ENCODE data around the gene MAD1L1. TPM values are rescaled to one million over a fixed set of nuclear protein-coding genes. Genes with fewer than 3 reads are reported as not detected.

MAD1L1 gene
- total and polyA plus RNA-seq, 3 donors from 2014 or later: 63.1 to 149 (median 94.6) TPM

DNA sequence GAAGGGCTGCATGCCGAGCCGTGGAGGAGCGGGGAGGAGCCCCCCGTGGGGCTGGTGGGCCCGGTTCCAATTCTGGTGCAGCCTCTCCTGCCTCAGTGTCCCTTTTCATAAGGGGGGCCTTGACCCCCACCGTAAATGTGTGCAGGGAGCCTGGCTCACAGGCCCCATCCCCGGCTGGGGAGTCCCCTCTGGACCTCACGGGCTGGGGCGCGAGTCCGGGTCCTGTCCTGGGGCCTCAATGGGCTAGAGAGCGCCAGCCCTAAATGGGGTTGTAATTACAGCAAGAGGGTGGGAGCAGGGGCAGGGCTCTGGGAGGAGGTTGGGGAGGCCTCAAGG, 359.7 kb downstream of the MAD1L1 start:
- H3K4me3 ChIP-seq: no peak overlapping the region
- no peaks in the 10 kb centered on the region for H3K27me3 ChIP-seq
- intact Hi-C loops (cut with DNase I; ENCODE audit: low total_unique reads): no loop called here
- no peak for TF ChIP-seq POLR2A (IDR thresholded peaks at IDR 0.05)
- no peak for TF ChIP-seq CTCF (IDR thresholded peaks at IDR 0.05)
- H3K27ac ChIP-seq: no peak overlapping the region
- H3K9me3 ChIP-seq: no peaks in the 10 kb centered on the region
- no peaks in the 10 kb centered on the region for H3K36me3 ChIP-seq (ENCODE audit: low read depth, missing control alignments)
- no peaks in the 10 kb centered on the region for H3K4me1 ChIP-seq
- 90 to 91% methylated on average over 6 to 12 of the region's 12 CpGs for WGBS, 2 donors
- DNase-seq: no peak

DNA sequence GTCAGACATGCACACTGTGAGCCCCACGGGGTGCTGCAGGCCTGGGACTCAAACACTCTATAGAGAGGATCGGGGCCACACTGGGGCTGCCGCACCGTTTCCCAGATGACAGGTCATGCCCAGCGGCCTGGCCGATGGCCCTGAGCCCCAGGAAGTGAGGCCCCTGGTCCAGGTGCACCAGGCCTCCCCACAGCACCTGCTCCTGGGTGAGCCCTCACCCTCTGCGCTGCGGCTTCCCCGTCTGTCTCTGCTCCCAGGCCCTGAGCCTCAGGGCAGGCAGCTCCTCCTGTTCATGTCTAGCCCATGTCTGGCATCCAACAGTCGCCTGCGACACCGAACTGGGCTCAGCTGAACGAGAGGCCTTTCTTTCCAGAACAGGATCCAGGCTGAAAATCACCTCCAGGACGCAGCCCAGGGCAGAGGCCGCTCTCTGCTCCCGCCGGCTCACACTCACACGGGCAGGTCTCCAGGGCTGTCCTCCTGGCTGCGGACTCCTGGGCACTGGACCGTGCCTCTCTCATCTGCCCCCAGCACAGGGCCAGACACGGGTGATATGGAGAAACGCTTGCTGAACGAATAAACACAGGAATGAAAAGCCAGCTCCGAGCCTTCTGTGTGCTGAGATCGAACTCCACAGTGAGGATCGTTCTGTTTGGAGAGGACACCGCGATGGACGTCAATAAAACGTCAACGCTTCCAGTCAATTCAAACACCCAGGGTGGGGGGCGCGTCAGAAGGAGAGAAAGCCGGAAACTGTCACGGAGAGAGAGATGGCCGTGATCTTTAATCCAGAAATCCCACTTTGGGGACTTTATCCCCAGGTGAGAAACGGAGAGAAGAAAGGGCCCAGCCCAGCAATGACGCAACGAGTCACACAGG, 360.3 kb downstream of the MAD1L1 start:
- no peak for DNase-seq
- TF ChIP-seq POLR2A (IDR thresholded peaks at IDR 0.05) (no peak), CTCF (IDR thresholded peaks at IDR 0.05) (no peak)
- H3K4me1 ChIP-seq: no peaks in the 10 kb centered on the region
- no peak overlapping the region for H3K4me3 ChIP-seq
- intact Hi-C loops (cut with DNase I; ENCODE audit: low total_unique reads): no loop called here
- no peaks in the 10 kb centered on the region for H3K27me3 ChIP-seq
- H3K9me3 ChIP-seq: no peaks in the 10 kb centered on the region
- no peaks in the 10 kb centered on the region for H3K36me3 ChIP-seq (ENCODE audit: low read depth, missing control alignments)
- 92 to 97% methylated on average over 22 to 36 of the region's 39 CpGs for WGBS, 2 donors
- no peak overlapping the region for H3K27ac ChIP-seq

GRCh38 chr7:1869452-1870130, 363.2 kb downstream of the MAD1L1 start:
- intact Hi-C loops (cut with DNase I; ENCODE audit: low total_unique reads): no loop called here
- no peak for TF ChIP-seq CTCF (IDR thresholded peaks at IDR 0.05)
- TF ChIP-seq POLR2A (IDR thresholded peaks at IDR 0.05): no peak
- DNase-seq: no peak

GRCh38 chr7:1868516-1869165, 364.1 kb downstream of the MAD1L1 start:
- no peaks in the 10 kb centered on the region for H3K27me3 ChIP-seq
- no peaks in the 10 kb centered on the region for H3K4me1 ChIP-seq
- DNase-seq: no peak
- H3K27ac ChIP-seq: no peak overlapping the region
- WGBS, 2 donors: 92 to 94% methylated on average over 8 to 36 of the region's 36 CpGs
- no peak overlapping the region for H3K4me3 ChIP-seq
- H3K9me3 ChIP-seq: no peaks in the 10 kb centered on the region
- H3K36me3 ChIP-seq (ENCODE audit: low read depth, missing control alignments): no peaks in the 10 kb centered on the region
- no peak for TF ChIP-seq CTCF (IDR thresholded peaks at IDR 0.05)
- TF ChIP-seq POLR2A (IDR thresholded peaks at IDR 0.05): no peak
- intact Hi-C loops (cut with DNase I; ENCODE audit: low total_unique reads): no loop called here

More at GRCh38 chr7:1869452-1870130, 363.2 kb downstream of the MAD1L1 start:
- Histone ChIP-seq H3K27me3 (no peaks in the 10 kb centered on the region), H3K9me3 (no peaks in the 10 kb centered on the region), H3K4me1 (no peaks in the 10 kb centered on the region), H3K36me3 (ENCODE audit: low read depth, missing control alignments) (no peaks in the 10 kb centered on the region), H3K4me3 (no peak overlapping the region), H3K27ac (no peak overlapping the region)
- 88 to 94% methylated on average over 9 to 27 of the region's 28 CpGs for WGBS, 2 donors
